Hematopoietic multipotent progenitor cell treated with erythropoietin and hydrocortisone succinate and interleukin-3 and kit ligand, for 4 days (in vitro differentiated cells): ENCODE data around the gene TCERG1L.

Experiments used
- DNase-seq: peaks from one replicate; pipeline ENCODE4 v3.0.0-alpha.2; 2015

The TCERG1L gene

DNA sequence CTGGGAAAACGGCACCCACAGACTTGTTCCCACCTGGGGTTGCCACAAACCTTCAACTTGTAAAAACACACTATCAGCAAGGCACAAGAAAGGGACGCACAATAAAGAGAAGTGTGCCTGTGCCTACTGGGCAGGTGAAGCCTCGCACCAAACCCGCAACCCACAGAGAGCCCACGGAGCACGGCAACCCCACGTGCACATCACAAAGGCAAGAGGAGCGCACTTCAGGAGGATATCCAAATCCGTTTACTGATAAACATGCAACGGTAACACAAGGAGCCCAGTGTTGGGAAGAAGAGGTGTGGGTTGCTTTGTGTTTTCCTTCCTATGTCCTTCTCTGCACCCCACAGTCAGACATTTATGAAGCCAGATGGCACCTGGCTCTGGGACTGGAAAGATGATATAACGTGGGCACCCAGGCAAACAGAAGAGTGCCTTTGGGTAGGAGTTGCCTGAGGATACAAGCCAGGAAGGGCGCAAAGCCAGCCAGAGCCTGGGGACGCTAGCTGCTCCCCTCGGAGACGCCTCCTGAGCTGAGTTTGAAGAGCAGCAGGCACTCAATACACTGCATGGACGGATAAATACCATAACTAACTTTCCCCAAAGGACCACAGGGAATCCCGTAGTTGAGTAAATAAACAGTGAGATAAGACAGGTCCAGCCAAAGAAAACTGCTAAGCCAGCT is 41.6 kb downstream of the TCERG1L start:
- DNase-seq = no peak

DNA sequence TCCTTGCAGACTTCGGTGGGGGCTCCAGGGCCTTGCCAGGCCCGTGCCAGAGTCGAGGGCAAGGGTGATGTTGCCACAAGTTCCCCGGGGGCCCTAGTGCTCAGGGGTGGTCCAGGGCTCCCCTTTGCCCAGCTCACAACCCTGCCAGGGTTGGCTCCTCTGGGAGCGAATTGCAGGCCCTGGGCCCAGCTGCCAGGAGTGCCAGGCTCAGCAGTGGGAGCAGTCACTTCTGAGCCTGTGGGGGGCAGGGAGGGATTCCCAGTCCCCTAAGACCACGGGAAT is 43.8 kb downstream of the TCERG1L start:
- no peak for DNase-seq

DNA sequence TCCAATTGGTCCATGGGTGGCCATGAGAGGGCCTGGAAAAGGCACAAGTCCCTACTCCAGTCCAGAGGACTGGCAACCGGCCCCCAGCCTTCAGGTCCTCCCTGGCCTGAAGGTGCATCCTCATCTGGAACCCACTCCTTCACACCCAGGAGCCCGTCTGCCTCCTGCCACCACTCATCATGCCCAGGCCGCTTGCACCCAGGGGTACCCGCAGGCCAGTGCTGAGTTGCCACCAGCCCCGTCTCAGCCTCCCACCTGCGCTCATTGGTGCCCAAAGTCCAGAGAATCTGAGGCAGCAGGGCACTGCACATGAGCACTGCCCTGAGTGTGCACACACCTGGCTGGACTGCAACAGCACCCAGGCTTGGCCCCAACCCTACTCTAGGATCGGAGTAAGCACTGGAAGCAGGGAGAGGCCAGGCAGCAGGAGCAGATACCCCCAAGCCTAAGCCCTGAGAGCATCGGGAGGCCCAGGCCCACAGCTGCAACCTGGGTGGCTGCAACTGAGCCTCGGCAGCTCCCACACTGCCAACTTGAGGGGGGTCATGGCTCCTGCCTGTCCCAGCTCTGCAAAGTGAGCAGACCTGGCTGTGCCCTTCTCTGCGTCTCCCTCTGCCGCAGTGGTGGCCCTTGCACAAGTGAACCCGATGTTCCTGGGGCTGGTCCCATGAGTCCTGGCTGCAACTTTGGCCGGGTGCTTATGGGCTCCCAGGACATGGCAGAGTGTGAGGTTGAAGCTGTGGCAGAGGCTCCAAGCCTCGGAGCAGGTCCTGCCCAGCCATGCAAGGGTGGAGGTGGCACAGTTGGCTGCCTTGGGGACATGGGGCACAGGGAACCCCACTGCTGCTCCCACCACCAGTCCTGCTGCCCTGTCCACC is 44.3 kb downstream of the TCERG1L start:
- DNase-seq = no peak

DNA sequence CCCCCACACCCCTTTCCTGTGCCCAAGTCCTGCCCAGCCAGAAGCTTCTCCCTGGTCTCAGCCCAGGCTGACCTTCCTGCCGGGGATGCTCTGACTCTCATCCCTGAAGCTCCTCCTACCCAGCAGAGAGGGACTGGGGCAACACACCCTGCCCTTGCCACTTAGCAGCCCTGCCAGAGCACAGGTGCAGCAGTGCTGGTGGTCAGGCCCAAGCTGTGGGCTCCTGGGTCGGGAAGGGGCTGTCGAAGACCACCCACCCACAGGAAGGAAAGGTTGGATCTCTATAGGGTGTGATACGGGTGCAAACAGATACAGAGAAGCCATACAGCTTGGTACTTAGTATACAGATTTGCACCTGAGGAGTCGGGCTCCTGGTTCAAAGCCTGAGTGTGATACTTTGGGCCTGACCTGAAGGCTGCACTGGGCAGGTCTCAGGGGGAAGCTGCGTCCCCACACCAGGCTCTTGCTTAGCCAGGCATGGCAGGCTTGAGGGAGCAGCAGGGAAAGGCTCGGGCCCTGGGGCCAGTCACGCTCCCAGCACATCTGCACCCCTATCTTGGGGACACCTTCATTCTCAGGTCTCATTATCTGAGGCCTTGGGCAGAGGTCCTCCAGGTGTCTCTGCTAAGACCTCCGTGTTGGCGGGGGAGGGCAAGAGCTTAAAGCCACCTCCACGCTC is 47.3 kb downstream of the TCERG1L start:
- no peak for DNase-seq

DNA sequence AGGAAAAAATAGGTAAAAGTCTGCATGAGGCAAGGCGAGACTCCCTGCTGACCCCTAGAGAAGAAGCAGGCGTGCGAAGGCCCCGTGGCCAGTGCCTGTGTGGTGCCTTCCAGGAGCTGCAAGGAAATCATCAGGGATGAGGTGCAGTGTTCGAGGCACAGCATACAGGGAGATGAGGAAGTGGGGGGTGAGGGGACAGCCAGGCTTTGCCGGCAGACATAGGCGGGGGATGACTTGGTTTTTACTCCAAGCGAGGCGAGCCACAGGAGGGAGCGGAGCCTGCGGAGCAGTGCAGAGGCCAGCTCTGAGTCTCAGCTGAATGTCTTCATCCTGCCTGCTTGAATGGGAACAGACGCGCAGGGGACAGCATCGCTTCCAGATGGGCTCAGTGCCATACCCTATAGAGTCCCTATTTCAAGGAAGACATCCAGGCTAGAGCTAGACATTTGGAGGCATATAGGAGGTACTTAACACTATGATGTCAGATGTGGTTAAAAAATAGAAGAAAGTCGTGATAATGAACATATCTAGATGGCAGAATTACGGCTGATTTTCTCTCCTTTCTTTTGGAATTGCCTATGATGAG is 49.5 kb downstream of the TCERG1L start:
- DNase-seq = no peak

- DNase-seq = no peak
Measured at GRCh38 chr10:131260452-131261211, 50.9 kb downstream of the TCERG1L start.

DNA sequence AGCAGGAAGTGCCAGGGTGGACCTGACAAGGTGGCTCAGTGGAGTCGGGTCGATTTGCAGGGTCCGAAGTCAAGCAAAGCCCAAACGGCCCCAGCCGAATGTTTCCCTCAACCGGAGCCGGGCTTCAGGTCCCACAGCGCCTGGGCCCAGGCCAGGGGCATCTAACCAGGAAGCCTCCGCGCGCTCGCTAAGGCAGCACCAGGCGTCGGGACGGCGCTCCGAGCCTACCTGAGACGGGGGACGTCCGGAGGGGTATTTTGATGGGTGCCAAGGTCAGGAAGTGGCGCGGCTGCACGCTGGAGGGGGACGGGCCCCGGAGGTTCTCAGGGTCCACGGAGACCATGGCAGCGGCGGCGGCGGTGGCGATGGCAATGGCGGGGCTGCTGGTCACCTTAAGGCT is 51.5 kb downstream of the TCERG1L start:
- no peak for DNase-seq

- DNase-seq = no peak
Measured at GRCh38 chr10:131259535-131259934, 52.0 kb downstream of the TCERG1L start.

DNA sequence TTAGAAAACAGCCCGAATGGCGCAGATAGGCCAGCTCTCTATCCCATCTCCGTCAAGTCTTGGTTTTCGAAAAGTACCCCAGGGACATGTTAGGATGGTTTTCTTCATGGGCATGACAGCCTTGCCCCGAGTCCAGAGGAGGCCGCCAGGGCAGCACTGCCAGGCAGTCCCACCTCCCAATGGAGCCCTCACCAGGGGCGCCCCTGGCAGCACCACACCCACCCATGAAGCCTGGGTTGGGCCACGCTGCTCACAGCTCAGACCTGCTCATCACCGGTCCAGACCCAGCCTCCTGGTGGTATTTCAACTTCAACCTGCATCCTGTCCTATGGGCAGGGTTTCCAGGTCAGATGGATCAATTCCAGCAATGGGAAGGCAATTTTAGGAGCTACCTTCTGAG is 53.3 kb downstream of the TCERG1L start:
- no peak for DNase-seq

GRCh38 chr10:131257027-131257426 is 54.5 kb downstream of the TCERG1L start:
- DNase-seq = no peak

DNA sequence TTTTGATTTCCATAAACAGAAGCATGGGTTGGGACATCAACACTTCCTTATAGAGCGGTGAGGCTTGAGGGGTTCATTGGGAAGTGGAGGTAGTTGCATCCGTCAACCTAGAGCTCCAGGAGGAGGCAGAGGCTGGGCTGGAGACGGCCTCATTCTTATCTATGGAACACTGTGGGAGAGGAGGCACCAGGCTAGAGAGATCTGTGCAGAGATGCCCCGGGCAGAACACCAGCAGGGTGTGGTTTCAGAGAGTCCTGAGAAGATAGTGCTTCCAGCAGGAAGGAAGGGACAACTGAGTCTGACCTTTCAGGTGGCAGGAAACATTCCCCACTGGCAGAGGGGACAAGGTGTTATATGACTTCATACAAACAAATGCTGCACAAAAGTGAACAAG is 56.7 kb downstream of the TCERG1L start:
- no peak for DNase-seq

- no peak for DNase-seq
Measured at GRCh38 chr10:131253931-131254858, 57.3 kb downstream of the TCERG1L start.

DNA sequence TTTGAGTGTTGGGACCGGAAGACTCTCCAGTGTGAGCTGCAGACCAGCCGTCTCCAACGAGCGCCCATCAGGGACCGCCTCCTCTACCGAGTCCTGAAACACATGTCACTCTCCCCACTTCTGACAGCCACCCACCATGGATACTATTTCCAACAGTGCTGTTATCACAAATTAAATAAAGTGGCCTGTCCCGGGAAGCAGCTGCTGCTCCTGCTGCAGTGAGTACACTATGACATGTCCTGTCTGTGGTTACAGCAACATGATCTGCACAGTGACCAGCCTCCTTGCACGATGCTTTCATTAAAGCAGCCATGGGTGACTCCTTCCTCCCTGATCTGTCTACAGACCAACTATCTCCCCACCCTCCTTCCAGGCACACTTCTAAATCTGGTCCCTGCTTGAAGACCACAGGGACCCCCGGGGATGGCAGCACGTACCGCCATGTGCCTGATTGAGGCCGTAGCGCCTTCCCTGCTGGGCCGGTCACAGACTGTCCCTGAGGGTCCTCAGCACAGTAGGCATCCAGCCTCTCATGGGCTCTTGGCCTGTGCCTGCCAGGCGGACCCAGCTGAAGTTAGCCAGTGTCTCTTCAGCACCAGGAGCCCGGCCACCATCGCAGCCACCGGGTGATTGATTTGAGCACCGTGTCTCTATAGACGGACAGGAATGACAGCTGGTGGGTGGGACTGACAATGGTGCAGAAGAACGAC is 58.8 kb downstream of the TCERG1L start:
- no peak for DNase-seq

DNA sequence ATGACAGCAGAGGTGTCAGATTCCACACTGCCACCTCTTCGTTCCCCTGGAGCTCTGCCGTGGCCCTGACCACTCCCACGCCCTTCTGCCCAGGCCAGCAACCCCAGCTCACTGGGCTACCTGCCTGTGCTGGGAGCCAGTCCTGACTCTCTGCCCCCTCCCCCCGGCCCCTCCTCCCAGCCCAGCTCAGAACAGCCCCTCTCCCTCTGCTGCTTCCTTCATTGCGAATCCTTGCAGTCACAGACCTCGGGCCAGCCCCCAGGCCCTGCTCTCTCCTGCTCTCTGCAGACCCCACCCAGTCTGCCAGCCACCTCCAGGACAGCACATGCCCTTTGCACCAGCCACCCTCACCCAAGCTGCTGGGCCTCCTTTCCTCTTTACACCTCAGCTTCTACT is 60.4 kb downstream of the TCERG1L start:
- no peak for DNase-seq

DNA sequence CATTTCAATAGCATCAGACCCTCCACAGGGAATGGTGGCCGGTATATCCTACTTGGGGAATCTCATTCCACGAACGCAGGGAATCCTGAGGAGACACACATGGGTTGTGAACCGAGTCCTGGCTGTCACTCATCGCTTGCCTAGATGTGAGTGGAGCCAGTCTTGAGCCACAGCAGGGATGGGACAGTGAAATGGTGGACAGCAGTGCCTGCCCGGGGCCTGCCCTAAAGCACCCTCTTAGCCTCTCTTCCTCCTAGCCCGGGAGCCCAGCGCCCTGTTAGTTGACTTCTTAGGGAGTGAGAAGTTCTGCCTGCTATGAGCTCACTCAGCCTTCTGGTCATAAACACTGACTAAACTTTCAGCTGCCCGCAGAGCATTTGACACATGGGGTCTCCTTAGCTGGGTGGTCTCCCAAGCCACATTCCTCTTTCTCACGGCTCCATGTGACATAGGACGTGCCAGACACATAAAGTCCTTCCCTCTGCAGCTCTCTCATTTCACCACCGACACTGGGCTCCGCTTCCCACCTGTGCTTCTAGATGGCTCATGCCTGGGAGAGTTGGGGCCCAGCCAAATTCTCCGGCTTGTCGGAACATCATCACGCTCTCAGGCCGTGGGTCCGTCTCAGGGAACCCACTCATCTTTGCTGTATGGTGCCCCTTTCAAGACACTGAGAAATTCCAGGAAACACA is 60.9 kb downstream of the TCERG1L start:
- no peak for DNase-seq

DNA sequence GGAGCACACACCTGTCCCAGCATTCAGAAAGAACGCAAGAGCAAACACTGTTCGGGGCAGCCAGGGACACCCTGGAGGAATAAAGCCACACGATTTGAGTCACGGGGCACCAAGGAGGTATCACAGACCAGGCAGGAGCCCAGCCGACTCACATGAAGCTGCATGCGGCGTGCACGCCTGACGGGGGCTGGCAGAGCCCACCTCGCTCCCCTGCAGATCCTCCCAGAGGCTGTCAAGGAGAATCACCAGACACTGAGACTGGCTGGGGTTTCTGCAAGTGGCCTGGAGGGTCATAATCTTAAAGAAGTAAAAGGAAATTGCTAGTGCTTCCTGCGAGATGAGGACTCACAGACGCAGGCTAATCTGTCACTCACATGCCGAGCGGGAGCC is 61.6 kb downstream of the TCERG1L start:
- no peak for DNase-seq

DNA sequence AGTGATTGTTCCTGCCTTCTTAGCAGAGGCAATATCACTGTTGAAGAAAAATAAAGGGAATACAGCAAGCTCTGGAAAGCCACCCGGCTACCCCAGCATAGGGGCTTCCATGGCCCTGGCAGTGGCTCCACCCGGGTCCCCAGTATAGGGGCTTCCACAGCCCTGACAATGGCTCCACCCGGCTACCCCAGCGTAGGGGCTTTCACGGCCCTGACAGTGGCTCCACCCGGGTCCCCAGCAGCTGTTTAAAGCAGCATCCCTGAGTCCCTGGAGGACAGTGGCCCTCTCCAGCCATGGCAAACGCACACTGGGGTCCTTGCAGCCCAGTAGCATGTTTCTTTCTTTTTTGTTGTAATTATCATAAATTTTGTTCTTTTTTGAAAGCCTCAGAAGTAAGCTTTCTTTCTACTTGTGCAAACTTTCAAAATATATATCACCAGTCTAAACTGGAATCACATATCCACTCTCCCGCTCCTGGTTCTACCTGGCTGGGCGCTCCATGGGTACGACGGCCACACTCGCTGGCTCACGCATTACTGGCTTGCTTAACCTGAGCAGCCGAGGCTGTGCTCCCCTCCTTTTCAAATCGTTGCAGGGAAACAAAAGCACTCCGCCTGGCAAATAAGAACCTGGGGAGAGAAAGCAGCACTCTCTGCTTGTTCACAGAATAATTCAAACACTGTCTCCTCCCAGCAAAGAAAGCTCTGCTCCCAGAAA is 62.1 kb downstream of the TCERG1L start:
- no peak for DNase-seq

DNA sequence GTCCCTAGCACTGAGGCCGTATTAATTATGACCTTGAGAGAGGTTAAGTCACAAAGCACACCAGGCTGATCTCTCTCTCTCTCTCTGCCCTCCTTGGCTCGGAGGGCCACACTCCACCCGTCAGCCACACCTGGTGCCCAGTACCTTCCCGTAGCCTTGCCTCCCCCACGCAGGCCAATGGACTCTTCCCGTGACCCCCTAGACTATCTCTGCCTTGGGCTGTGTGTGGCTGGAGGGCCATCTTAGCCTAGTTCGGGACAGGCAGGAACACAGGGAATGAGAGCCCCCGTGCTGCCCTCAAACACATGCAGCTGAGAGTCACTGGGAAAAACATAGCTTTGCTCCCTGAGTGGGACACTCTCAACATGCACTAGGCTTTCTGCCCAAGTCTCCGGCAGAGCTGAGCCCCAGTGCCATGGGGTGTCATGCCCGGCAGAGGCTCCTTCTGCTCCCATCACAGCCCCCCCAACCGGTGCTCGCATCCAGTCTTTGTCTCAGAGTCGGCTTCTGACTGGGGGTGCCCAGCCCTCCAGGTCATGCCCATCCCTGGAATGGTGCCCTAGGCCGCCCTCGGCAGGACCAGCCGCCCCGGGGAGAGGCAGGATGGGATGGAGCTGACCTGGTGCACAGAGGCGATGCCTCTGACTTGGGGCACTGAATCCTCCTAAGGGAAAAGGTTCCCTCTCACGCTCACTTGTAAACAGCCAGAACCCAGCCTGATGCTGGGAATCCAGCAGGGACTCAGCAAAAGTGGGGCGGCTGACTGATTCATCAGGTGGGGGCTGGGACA is 63.0 kb downstream of the TCERG1L start:
- no peak for DNase-seq

GRCh38 chr10:131247873-131248272 is 63.6 kb downstream of the TCERG1L start:
- DNase-seq = no peak
